ENCODE data around the gene ANKRD12.

ANKRD12 gene

GRCh38 chr18:9189491-9189890 is 52.9 kb downstream of the ANKRD12 start:
- no peak for DNase-seq

- DNase-seq = no peak
These were observed 55.2 kb downstream of the ANKRD12 start for GRCh38 chr18:9191658-9192256.

GRCh38 chr18:9193031-9193430 is 56.5 kb downstream of the ANKRD12 start:
- DNase-seq = no peak

DNA sequence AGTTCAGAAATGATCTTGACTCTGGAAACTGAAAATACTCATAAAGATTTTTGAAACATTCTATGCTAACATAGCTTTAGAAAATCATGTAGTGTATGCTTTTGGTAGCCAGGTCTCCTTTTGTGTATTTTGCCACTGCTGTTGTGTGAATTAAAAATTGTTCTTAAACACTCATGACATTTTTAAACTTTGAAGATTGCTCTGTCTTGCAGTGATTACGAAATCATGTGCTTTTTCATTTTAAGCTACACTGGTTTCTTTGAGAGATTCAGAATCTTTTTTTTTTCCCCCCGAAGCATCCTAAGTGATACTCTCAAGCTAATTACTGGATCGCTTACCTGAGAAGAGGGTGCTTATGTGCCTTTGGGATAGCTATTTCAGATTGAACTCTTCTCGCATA is 60.0 kb downstream of the ANKRD12 start:
- no peak for DNase-seq

- DNase-seq = no peak
These were observed 63.1 kb downstream of the ANKRD12 start for GRCh38 chr18:9199681-9200080.

DNA sequence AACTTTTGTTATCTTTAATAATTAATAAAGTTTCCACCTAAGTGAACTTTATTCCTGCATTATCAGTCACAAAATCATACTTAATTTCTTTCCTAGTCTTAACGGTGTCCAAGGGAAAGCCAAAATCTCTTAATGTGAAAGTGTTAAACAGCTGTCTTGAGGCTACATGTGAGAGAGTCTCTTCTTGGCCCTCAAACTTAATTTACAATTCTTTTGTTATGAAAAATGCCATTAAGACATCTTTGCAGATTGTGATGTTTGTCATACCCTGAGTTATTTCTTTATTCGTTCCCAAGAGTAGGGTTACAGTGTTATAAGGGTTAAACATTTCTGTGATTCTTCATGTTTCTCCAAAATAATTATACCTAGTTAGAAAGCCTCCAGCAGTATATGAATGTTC is 64.6 kb downstream of the ANKRD12 start:
- DNase-seq = no peak

DNA sequence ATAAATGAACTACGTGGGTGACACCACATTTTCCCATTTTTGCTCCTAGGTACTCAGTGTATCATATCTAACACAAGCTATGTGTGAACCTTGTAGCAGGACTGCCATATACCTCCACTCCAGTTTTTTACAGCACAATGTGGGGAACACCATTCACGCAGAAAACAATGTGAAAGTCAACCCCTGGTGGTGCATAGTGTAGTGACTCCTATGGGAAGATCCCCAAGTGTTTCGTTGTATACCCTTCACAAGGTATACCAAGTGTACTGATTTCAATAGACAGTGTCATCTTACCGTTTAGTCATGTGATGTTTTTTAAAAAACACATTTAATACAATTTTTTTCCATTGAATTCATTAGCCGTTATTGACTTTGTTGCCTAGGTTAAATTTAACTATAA is 68.1 kb downstream of the ANKRD12 start:
- no peak for DNase-seq

DNA sequence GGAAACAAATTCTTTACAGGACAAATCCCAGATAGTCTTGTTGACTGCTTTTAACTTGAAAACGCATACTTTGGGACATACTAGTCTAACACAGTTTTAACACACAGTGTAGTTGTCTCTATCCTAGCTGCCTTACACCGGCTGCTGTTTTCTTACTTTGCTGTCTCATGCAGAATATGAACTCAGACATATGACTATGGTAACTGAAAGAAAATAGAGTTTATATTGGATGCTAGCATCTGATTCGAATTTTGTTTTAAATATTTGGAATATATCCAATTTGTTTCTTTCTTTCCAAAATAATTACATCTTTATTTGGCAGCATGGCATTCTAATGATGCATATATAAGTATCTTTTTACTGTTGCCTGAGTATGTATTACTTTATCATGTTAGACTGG is 69.8 kb downstream of the ANKRD12 start:
- DNase-seq = no peak

GRCh38 chr18:9209279-9209678 is 72.7 kb downstream of the ANKRD12 start:
- DNase-seq = no peak

DNA sequence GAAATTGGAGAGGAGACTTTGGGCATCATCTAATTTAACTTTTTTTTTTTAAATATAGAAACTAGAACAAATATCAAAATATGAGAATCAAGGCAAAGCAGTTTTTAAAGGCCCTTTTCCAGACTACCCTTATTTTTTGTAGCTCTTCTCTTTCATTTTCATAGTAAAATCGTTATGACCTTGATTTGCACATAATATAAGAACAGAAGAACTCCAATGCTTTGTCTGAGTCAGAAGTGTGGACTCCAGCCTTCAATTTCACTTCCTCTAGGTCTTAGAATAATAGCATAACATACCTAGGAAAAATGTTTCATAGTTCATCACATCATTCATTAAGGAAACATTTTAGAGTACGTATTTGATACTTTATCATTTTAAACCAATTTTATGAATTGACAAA is 74.4 kb downstream of the ANKRD12 start:
- DNase-seq = no peak

DNA sequence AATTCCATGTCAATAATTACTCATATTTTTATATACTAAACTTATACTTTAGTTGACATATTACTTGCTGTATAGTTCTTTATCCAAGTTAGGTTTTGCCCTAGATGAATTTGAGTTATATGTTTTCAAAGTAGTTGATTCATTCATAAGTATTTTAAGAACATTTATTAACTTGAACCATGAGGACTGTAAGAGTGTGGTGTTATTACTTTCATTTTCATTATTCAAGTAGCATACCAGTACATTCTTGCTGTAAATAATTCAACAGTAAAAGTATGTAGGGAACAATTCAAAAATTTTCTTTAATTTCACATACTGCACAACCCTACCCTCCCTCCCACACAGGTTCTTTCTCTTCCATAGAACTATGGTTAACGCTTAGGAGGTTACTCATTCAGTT is 75.4 kb downstream of the ANKRD12 start:
- no peak for DNase-seq

GRCh38 chr18:9215221-9215933 is 78.8 kb downstream of the ANKRD12 start:
- DNase-seq = no peak

- no peak for DNase-seq
These were observed 79.9 kb downstream of the ANKRD12 start for GRCh38 chr18:9216459-9216858.

GRCh38 chr18:9217743-9218451 is 81.3 kb downstream of the ANKRD12 start:
- no peak for DNase-seq

DNA sequence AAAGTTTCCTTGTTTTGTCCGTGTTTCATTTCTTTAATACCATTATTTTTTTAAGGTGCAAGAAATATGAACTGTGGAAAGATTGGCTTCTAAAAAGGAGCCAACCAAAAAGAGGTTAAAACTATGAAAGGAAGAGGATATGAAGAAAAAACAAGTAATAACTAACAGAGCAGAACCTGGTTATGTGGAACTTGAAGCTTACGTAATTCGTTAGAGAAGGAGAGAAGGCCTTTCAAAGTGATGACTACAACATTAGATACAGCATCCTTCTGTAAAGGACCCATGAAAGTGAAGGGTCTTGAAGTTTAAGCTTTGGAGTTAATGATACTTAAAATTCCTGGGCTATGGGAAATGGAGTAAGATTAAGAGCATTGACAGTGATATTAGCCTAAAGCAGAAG is 84.5 kb downstream of the ANKRD12 start:
- DNase-seq = no peak

DNA sequence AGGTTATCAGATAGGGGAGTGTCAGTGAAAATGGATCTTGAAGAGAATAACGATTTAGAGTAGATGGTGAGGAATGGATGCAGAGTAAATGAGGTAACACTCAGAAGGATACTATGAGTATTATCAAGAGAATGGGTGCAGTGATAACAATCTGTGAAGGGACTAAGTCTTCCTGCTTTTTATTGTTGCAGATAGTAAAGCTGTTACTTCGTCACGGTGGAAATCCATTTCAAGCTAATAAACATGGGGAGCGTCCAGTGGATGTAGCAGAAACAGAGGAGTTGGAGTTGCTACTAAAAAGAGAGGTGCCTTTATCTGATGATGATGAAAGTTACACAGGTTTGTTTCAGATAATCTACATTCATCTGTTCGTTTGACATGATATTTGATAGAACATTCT is 85.1 kb downstream of the ANKRD12 start:
- no peak for DNase-seq

- no peak for DNase-seq
These were observed 86.8 kb downstream of the ANKRD12 start for GRCh38 chr18:9223356-9223755.

DNA sequence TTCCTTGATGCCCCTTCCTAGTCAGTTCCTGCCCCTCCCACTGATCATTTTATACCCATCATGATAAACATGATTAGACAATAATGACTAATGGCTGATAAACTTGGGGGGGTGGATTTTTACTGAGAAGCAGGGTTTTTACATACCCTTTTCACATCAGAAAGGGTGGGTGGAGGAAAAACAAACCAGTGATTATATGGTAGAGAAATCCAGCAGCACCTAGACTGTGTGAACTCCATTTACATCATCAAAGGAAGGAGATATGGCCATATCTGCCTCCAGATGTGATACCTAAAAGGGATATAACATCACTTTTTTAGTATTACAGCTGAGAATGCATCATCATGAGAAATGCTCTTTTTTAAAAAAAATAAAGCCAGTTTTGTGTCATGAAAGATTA is 89.9 kb downstream of the ANKRD12 start:
- DNase-seq = no peak

DNA sequence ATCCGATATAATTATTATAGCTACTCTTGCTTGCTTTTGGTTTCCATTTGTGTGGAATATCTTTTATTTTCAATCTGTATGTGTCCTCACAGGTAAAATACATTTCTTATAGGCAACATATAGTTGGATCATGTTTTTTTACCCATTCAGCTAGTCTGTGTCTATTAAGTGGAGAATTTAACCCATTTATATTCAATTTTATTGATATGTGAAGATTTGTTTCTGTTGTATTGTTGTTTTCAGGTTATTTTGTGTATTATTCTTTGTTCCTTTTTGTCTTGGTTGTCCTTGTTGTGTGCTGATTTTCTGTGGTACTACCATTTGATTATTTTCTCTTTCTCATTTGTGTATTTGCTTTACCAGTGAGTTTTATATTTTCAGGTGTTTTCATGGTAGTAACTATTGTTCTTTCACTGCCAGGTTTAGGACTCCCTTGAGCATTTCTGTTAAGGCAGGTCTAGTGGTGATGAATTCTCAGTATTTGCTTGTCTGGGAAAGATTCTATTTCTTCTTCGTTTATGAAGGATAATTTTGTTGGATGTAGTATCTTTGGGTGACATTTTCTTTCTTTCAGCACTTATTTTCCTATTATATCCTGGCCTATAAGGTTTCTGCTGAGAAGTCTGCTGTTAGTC is 95.4 kb downstream of the ANKRD12 start:
- no peak for DNase-seq

- no peak for DNase-seq
These were observed 96.4 kb downstream of the ANKRD12 start for GRCh38 chr18:9232977-9233376.

DNA sequence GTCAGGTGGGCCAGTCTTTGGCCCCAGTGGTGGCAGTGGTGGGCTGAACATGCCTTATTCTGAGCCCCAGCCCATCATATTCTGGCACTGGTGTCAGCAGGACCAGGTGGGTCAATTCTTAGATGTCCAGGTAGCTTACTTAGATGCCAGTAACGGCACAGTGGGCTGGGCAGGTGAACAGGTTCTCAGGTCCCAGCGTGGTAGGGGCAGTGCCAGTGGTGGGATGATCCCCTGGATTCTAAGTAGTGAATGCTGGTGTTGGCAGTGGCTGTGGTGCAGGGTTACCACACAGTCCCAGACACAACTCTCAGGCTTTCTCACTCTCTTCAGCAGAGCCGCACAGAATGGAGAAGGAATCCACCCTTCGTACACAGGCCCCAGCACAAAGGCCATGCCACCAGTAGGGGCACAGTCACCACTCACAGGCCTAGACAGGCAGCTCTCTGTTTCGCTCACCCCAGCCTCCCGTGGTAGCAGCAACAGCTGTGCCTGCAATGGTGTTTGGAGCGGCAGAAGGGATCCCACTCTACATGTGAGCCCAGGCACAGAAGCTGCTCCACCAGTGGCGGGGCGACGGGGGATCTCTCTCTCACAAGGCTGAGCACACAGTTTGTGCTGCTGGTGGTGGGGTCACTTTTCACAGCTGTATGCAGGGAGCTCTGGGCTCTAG is 97.3 kb downstream of the ANKRD12 start:
- no peak for DNase-seq

- no peak for DNase-seq
These were observed 97.9 kb downstream of the ANKRD12 start for GRCh38 chr18:9234528-9234927.

DNA sequence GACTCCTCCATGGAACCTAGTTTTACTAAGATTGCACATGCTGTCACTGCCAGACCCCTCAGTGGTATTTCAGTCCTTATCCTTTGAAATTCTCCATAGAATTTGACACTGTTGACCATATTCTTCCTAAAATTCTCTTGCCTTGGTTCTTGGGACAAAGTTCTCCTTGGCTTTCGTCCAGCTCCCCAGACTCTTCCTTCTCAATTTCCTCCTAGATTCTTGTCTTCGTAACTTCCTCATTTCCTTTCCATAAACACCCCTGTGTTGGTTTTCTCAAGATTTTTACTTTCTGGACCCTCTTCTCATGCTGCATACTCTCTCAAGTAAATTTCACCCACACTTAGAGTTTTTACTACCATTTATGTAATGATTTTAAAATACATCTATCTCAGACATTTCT is 101.4 kb downstream of the ANKRD12 start:
- no peak for DNase-seq
